T-helper 2 cell treated with Interferon-gamma antibody and Interleukin-4, amounts not matched to agents 5 μg/mL and 100 μg/mL, for 36 hours (primary cell): ENCODE results near the gene ASPRV1.
A peak's percentile ranks its signal among the peaks of the same experiment; 100 is the strongest.

Experiments used
- DNase-seq: peaks from one replicate; pipeline ENCODE4 v3.0.0; 2021; ENCODE audit warnings: low spot score
- H3K27ac Mint-ChIP-seq: one replicate; pipeline ENCODE4 v1.8.0; 2021; ENCODE audit warnings: mild to moderate bottlenecking, mixed read lengths
- H3K27me3 Mint-ChIP-seq: one replicate; pipeline ENCODE4 v1.8.0; 2021; ENCODE audit warnings: low read depth, mixed read lengths
- H3K36me3 Mint-ChIP-seq: one replicate; pipeline ENCODE4 v1.8.0; 2021; ENCODE audit warnings: low read depth, mixed read lengths
- H3K4me1 Mint-ChIP-seq: one replicate; pipeline ENCODE4 v1.8.0; 2021; ENCODE audit warnings: low read depth, mixed read lengths
- H3K4me3 Mint-ChIP-seq: one replicate; pipeline ENCODE4 v1.8.0; 2022; ENCODE audit warnings: mild to moderate bottlenecking, moderate library complexity, mixed read lengths
- H3K9me3 Mint-ChIP-seq: one replicate; pipeline ENCODE4 v1.8.0; 2021; ENCODE audit warnings: mixed read lengths

Gene ASPRV1

GRCh38 chr2:69933254-69933828 is 28.1 kb downstream of the ASPRV1 start:
- H3K9me3 Mint-ChIP-seq = no peaks in the 10 kb centered on the region
- H3K27me3 Mint-ChIP-seq = no peaks in the 10 kb centered on the region
- H3K4me3 Mint-ChIP-seq = no peak overlapping the region
- H3K27ac Mint-ChIP-seq = no peak overlapping the region
- no peak for DNase-seq
- peaks cover 22% of the 10 kb centered on the region for H3K4me1 Mint-ChIP-seq
- H3K36me3 Mint-ChIP-seq = peaks cover 49% of the 10 kb centered on the region

- Mint-ChIP-seq H3K27ac (no peak overlapping the region), H3K4me3 (no peak overlapping the region), H3K9me3 (no peaks in the 10 kb centered on the region), H3K27me3 (no peaks in the 10 kb centered on the region), H3K36me3 (peaks cover 47% of the 10 kb centered on the region), H3K4me1 (peaks cover 22% of the 10 kb centered on the region)
- no peak for DNase-seq
Measured at GRCh38 chr2:69932596-69932922, 28.9 kb downstream of the ASPRV1 start.

- peaks cover 24% of the 10 kb centered on the region for H3K4me1 Mint-ChIP-seq
- no peak overlapping the region for H3K4me3 Mint-ChIP-seq
- H3K9me3 Mint-ChIP-seq = no peaks in the 10 kb centered on the region
- no peak for DNase-seq
- no peaks in the 10 kb centered on the region for H3K27me3 Mint-ChIP-seq
- H3K36me3 Mint-ChIP-seq = peaks cover 47% of the 10 kb centered on the region
- H3K27ac Mint-ChIP-seq = peak overlapping the region; percentile 4
Measured at GRCh38 chr2:69931832-69932595, 29.4 kb downstream of the ASPRV1 start.

DNA sequence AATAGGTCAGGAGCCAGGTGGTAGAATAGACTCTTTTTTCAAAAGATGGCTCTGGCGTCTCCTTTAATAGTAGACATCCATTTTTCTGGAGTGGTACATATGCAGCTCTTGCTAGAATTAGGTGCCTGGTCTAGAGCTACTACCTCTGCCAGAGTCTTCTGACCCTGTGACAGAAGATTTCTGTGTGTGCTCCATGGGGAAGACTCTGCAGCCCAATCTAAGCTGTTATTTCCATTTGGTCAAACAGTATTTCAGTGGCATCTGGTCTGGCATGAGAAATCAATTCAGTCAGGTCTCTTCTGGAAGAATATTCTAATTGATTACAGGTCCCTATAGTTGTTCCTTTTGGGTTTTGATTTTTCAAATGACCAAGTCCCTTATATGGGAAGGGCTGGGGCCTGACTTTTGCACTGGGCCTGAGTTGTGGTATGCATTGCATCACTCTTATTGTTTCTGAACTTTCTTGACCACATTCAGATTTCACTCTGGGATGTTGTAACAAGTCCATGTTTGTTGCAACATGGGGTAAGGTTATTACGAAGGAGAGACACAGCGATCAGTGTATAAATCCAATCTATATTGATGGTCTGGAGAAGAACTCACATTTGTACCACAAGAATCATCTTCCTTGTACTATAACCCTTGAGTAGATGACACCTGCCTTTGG is 34.4 kb downstream of the ASPRV1 start:
- Mint-ChIP-seq H3K9me3 (no peaks in the 10 kb centered on the region), H3K4me1 (peaks cover 19% of the 10 kb centered on the region), H3K4me3 (no peak overlapping the region), H3K27ac (no peak overlapping the region), H3K36me3 (peaks cover 39% of the 10 kb centered on the region), H3K27me3 (no peaks in the 10 kb centered on the region)
- no peak for DNase-seq

DNA sequence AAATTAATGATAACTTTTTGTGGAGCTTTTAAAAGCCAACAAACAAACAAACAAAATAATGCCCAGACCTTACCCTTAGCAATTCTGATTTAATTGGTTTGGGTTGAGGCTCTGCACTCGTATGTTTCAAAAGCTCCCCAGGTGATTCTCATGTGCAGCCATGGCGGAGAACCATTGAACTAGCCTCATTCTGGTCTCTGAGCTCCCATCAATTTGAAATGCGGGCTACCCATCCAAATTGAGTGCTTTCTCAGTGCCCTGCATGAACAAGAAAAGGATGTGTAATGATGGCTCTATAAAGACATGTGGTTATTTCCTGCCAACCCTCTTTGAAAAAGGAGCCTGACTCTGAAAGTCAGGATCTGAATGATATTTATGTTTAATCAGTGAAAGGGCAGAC is 38.3 kb downstream of the ASPRV1 start:
- no peak overlapping the region for H3K4me3 Mint-ChIP-seq
- no peaks in the 10 kb centered on the region for H3K27me3 Mint-ChIP-seq
- no peak overlapping the region for H3K27ac Mint-ChIP-seq
- H3K36me3 Mint-ChIP-seq = peaks cover 49% of the 10 kb centered on the region
- H3K9me3 Mint-ChIP-seq = no peaks in the 10 kb centered on the region
- DNase-seq = no peak
- peaks cover 17% of the 10 kb centered on the region for H3K4me1 Mint-ChIP-seq

DNA sequence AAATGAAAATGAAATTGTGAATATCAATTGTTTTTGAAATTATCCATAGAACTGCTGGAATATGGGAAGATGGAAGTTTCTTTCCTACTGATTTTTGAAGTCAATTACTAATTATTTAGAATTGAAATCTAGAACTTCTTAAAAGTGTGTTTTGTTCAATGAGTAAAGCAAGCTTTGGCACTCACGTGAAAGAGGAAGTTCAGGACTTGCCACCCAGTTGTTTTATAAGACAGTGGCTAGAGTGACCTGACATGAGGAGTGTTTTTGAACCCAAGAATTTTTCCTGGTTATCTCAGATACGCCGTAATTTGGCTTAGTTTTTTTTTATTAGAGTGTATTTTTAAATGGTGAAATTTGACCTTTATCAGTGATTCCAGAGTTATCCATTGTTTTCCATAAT is 43.0 kb downstream of the ASPRV1 start:
- peaks cover 46% of the 10 kb centered on the region for H3K36me3 Mint-ChIP-seq
- H3K27ac Mint-ChIP-seq = no peak overlapping the region
- no peak overlapping the region for H3K4me3 Mint-ChIP-seq
- H3K9me3 Mint-ChIP-seq = no peaks in the 10 kb centered on the region
- H3K27me3 Mint-ChIP-seq = no peaks in the 10 kb centered on the region
- no peak for DNase-seq
- H3K4me1 Mint-ChIP-seq = peaks cover 23% of the 10 kb centered on the region

DNA sequence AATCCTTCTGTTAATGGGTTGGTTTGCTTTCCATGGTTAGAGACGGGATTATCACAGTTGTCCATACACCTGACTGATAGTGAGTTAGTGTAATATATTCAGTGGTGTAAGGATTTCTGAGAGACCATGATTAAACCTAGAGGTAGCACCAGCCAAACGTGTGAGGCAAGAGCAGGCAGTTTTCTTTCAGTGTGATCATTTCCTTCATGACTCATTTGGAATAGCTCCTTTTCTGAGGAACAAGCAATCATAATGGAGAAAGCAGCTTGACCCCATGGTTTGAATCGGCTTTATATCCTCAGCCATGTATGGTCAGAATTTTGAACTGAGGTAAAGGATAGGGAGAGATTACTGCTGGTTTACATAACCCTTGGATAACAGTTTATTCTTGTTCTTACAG is 43.6 kb downstream of the ASPRV1 start:
- Mint-ChIP-seq H3K36me3 (peaks cover 42% of the 10 kb centered on the region), H3K27ac (no peak overlapping the region), H3K4me3 (no peak overlapping the region), H3K4me1 (peaks cover 21% of the 10 kb centered on the region), H3K9me3 (no peaks in the 10 kb centered on the region), H3K27me3 (no peaks in the 10 kb centered on the region)
- DNase-seq = no peak

DNA sequence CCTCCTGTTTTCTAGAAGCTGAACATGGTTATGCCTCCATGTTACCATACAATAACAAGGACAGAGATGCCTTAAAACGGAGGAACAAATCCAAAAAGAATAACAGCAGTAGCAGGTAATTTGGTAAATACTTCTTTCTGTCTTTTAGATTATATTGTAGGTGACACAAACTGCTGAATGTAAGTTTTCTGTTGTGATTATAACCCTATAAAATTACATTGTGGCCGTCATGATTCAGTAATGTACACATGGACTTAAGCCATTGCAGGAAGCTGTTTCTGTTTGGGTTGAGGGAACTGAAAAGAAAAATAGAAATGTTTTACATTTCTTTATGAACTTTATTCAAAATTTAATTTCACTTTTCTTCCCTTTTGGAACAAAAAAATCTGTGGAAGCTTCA is 45.3 kb downstream of the ASPRV1 start:
- Mint-ChIP-seq H3K9me3 (no peaks in the 10 kb centered on the region), H3K27ac (peak overlapping the region; percentile 71), H3K4me3 (peak overlapping the region; percentile 77), H3K4me1 (peaks cover 25% of the 10 kb centered on the region), H3K27me3 (no peaks in the 10 kb centered on the region), H3K36me3 (peaks cover 35% of the 10 kb centered on the region)
- no peak for DNase-seq

GRCh38 chr2:69914950-69915945 is 46.2 kb downstream of the ASPRV1 start, which contains the start of gene MXD1:
Gene MXD1, plus strand, starts transcription at chr2:69915109. Its CDS starts 222 bp downstream, at chr2:69915331.
- peak within 1 kb of the TSS; percentile 88 for H3K27ac Mint-ChIP-seq
- peaks cover 30% of the 10 kb centered on the region for H3K36me3 Mint-ChIP-seq
- H3K4me1 Mint-ChIP-seq = peaks cover 25% of the 10 kb centered on the region
- no peaks in the 10 kb centered on the region for H3K27me3 Mint-ChIP-seq
- H3K4me3 Mint-ChIP-seq = peak within 1 kb of the TSS; percentile 85
- H3K9me3 Mint-ChIP-seq = no peaks in the 10 kb centered on the region
- DNase-seq = peak; percentile 30

DNA sequence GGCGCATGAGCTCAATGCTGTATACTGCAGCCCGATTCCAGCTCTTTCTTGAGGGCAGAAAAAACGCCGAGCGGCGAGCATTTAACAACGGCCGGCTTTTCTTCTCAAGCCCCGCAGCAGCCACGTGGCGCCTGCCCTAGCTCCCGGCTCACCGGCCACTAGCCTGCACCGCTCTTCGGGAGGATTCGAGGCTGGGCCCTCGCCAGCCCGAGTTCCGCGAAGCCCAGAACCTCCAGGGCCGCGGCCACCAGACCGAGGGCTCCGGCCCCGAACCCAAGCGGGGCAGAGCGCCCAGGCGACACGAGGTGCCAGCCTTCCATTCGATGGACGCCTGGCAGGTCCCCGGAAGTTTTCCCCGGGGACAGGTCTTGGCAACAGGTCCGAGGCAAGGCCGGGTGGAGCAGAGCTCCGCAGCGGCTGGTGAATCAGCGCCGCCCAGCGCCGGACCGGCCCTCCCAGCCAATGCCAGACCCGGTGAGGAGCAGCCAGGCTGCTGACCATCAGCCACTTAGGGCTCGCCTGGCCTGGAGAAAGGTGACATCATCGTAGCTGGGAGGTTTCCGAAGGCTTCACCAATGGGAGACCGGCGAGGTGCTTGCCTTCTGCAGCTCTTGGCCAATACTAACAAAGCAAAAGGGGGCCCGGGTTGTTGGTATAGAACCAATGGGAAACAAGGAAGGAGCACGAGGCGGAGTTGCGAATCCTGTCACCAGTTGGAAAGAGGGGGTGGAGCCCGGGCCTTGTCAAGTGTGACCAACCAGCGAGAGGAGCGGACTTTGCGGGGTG is 47.1 kb downstream of the ASPRV1 start:
- peaks cover 25% of the 10 kb centered on the region for H3K4me1 Mint-ChIP-seq
- H3K36me3 Mint-ChIP-seq = peaks cover 26% of the 10 kb centered on the region
- peak overlapping the region; percentile 85 for H3K4me3 Mint-ChIP-seq
- H3K9me3 Mint-ChIP-seq = no peaks in the 10 kb centered on the region
- no peaks in the 10 kb centered on the region for H3K27me3 Mint-ChIP-seq
- peak overlapping the region; percentile 88 for H3K27ac Mint-ChIP-seq
- DNase-seq = peak; percentile 100

- H3K27ac Mint-ChIP-seq = no peak overlapping the region
- H3K27me3 Mint-ChIP-seq = no peaks in the 10 kb centered on the region
Measured at GRCh38 chr2:69911985-69912563, 49.4 kb downstream of the ASPRV1 start.

More at GRCh38 chr2:69911985-69912563, 49.4 kb downstream of the ASPRV1 start:
- H3K36me3 Mint-ChIP-seq = peaks cover 33% of the 10 kb centered on the region
- H3K9me3 Mint-ChIP-seq = no peaks in the 10 kb centered on the region
- H3K4me3 Mint-ChIP-seq = no peak overlapping the region
- H3K4me1 Mint-ChIP-seq = peaks cover 16% of the 10 kb centered on the region
- DNase-seq = no peak
